ENCODE data around the gene DUOX1. TPM values are rescaled to one million over a fixed set of nuclear protein-coding genes. Genes with fewer than 3 reads are reported as not detected.

Gene DUOX1
- total and polyA plus RNA-seq, 2 donors: 0.61 to 4.3 TPM

DNA sequence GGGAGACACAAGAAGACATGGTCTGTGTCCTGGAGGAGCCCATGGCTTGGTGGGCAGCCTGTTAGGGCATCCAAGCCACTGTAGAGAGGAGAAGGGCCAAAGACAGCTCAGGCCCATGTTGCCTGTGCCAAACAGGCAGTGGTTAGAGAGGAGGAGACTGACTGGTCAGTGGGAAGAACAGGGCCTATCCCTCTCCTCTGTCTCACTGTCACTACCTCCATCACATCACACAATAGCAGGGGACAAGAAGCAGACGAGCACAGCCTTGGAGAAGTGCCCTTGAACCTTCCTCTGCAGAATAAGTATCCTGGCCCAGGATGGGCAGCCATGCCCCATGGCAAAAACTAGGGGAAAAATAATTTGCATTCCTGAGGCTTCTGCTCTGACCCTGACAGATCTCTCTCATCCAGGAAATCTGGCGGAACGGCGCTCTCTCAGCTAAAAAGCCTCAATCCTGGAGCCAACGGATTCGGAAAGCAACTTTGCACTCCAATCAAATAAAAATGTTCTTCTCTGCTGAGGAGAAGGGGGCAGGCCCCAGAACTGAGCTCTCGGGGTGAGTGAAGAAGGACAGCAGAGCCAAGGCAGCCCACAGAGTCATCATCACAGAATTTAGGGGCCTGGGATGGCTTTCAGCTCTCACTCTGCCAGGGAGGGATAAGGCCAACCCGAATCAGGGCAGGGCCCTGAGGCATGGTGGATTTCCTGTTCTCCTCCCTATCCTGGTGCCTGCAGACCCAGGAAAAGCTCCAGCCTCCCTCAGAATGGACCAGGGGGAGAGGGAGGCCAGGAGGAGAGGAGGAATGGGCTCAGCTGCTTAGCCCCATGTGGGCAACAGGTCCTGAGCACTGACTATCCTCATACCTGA, 56.3 kb downstream of the DUOX1 start:
- no peak overlapping the region for H3K4me3 ChIP-seq (ENCODE audit: low read length in 2 of 2)
- no peak overlapping the region for H3K27ac ChIP-seq (ENCODE audit: low read depth in 1 of 2, low read length in 1 of 2)
- no peaks in the 10 kb centered on the region for H3K9me3 ChIP-seq (ENCODE audit: control insufficient read depth in 2 of 2, insufficient read depth in 1 of 2, low read length in 1 of 2)
- 92% methylated on average over 8 of the region's 8 CpGs for WGBS
- H3K36me3 ChIP-seq (ENCODE audit: control insufficient read depth in 2 of 2, insufficient read depth in 2 of 2, low read length in 1 of 2): no peaks in the 10 kb centered on the region
- DNase-seq (ENCODE audit: low read depth in 6 of 9, low spot score in 9 of 9): no peak
- H3K4me1 ChIP-seq (ENCODE audit: control insufficient read depth in 2 of 2, insufficient read depth in 2 of 2, low read length in 2 of 2): peaks cover 2 to 13% of the 10 kb centered on the region in 2 donors
- H3K27me3 ChIP-seq (ENCODE audit: control insufficient read depth in 2 of 2, insufficient read depth in 1 of 2, low read length in 1 of 2): peaks cover 6 to 23% of the 10 kb centered on the region in 2 donors

DNA sequence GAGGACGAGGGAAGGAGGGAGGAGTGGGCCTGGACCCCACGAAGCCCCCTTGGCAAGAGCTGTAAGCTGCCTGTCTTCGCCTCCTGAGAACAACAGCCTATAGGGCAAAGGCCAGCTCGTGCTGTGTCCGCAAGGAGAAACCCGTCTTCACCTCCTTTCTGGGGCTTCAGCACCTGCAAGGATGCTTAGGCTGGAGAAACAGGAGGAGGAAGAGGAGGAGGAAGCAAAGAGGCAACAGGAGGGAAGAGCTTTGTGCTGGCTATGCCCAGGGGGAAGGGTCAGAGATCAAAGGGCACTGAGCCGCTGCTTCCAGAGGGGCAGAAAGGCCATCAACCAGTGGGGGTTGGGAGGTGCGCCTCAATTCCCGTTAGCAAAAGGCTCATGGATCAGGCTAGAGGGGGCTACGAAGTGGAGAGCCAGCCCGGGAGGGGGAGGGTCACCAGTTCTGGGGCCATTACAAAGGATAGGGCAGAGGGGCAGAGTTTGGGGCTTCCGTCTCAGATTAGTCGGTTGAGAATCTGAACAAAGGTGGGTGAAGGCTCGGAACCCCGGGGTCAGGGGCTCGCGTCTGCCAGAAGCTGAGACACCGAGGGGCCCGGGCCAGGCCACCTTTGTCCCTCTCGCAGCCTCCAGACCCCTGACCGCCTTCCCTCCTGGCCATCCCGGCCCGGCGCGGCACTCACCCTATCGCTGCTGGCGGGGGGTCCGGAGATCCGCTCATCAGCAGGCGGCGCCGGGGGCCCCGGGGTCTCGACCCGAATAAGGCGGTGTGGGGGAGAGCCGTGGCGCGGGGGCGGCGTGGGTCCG, 57.2 kb downstream of the DUOX1 start:
- peaks cover 2 to 13% of the 10 kb centered on the region in 2 donors for H3K4me1 ChIP-seq (ENCODE audit: control insufficient read depth in 2 of 2, insufficient read depth in 2 of 2, low read length in 2 of 2)
- WGBS: 18% methylated on average over 42 of the region's 42 CpGs

DNA sequence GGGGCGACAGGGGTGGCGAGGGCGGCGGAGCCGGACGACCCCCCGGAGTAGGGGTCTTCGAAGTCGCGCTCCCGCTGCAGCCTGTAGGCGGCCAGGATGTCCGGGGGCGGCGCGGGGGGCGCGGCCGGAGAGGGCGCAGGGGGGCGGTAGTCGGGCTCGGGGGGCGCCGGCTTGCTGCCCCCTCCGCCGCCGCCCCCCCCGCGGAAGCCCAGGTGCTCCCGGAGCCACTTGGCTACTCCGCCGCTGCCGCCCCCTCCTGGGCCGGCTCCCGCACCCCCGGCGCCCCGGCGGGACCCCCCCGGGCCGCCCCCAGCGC, 57.7 kb downstream of the DUOX1 start:
- under 1% methylated on average over 39 of the region's 43 CpGs for WGBS
- peaks cover 2 to 13% of the 10 kb centered on the region in 2 donors for H3K4me1 ChIP-seq (ENCODE audit: control insufficient read depth in 2 of 2, insufficient read depth in 2 of 2, low read length in 2 of 2)

More for the DNA sequence above, 57.2 kb downstream of the DUOX1 start:
- Histone ChIP-seq H3K4me3 (ENCODE audit: low read length in 2 of 2) (peak overlapping the region; percentile 34 to 78), H3K36me3 (ENCODE audit: control insufficient read depth in 2 of 2, insufficient read depth in 2 of 2, low read length in 1 of 2) (no peaks in the 10 kb centered on the region), H3K27ac (ENCODE audit: low read depth in 1 of 2, low read length in 1 of 2) (peak overlapping the region in 1 of 2 donors; percentile 64), H3K9me3 (ENCODE audit: control insufficient read depth in 2 of 2, insufficient read depth in 1 of 2, low read length in 1 of 2) (no peaks in the 10 kb centered on the region), H3K27me3 (ENCODE audit: control insufficient read depth in 2 of 2, insufficient read depth in 1 of 2, low read length in 1 of 2) (peaks cover 6 to 23% of the 10 kb centered on the region in 2 donors)
- DNase-seq (ENCODE audit: low read depth in 6 of 9, low spot score in 9 of 9): no peak

DNA sequence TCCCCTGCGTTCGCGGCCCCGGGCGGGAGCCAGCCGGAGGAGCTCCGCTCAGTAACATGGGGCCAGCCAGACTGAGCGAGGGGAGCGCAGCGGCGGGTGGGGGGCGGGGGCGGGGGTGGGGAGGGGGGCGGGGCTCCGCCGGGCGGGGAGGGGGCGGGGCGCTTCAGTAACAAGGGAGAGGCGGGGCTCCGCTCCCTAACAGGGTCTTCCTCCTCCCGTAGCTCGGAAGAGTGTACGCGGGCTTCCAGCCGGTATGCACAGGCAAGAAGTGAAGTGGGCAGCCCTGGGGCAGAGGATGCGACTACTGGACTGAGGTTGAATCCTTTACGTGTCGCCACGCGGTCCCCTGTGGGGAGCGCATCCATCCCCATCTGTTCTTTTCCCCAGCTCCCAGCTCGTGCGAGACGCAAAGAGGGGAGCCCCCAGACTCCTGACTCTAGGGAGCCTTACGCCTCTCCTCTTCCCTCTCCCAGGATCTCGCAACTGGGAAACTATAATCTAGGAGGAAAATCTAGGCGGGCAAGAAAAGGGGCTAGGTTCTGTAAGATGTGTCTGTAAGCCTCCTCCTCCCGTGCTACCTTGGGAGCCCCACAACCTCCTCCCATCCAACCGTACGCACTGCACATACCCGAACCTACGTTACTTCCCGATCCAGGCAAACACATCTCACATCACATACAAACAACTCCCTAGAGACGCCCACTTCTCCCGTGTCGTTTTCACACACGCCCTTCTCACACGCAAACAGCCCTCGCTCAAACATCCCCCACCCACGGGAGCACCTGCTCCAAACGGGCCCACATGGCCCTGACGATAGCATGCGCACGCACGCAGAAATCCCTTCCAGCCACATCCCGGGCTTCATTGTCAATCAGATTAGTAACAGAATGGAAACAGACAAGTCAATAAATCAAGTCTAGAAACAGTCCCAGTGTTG, 58.4 kb downstream of the DUOX1 start, which contains the start of gene SHF:
TSS of gene SHF (minus strand) at position 73 of the 937 bp plus-strand sequence. CDS start at position 58, 15 bp downstream.
- H3K4me1 ChIP-seq (ENCODE audit: control insufficient read depth in 2 of 2, insufficient read depth in 2 of 2, low read length in 2 of 2): peaks cover 2 to 13% of the 10 kb centered on the region in 2 donors
- 2% methylated on average over 50 of the region's 57 CpGs for WGBS
- DNase-seq (ENCODE audit: low read depth in 6 of 9, low spot score in 9 of 9): peak; percentile 37 to 83 (median 59)

More for the DNA sequence above, 57.7 kb downstream of the DUOX1 start:
- H3K27ac ChIP-seq (ENCODE audit: low read depth in 1 of 2, low read length in 1 of 2): peak overlapping the region in 1 of 2 donors; percentile 64
- no peaks in the 10 kb centered on the region for H3K9me3 ChIP-seq (ENCODE audit: control insufficient read depth in 2 of 2, insufficient read depth in 1 of 2, low read length in 1 of 2)
- H3K4me3 ChIP-seq (ENCODE audit: low read length in 2 of 2): peak overlapping the region; percentile 34 to 78
- DNase-seq (ENCODE audit: low read depth in 6 of 9, low spot score in 9 of 9): no peak
- no peaks in the 10 kb centered on the region for H3K36me3 ChIP-seq (ENCODE audit: control insufficient read depth in 2 of 2, insufficient read depth in 2 of 2, low read length in 1 of 2)
- H3K27me3 ChIP-seq (ENCODE audit: control insufficient read depth in 2 of 2, insufficient read depth in 1 of 2, low read length in 1 of 2): peaks cover 6 to 23% of the 10 kb centered on the region in 2 donors

DNA sequence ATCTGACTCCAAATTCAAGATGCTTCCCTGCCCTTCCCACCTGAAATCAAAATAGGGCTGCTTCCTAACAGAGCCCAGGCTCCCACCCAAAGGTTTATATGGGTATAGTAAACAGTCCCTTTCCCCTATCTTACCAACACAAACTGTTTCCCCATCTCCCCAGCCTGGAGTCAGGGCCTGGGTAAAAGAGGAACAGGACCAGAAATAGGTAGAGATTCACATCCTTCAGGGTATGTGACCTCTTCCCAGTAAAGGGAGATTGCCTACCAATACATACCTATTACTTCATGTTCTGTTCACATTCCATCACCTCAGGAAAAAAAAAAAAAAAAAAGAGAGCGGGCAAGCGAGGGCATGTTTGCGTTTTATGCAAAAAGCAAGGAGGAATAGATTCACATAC, 67.7 kb downstream of the DUOX1 start:
- WGBS: 87% methylated on average over 3 of the region's 3 CpGs
- Histone ChIP-seq H3K9me3 (ENCODE audit: control insufficient read depth in 2 of 2, insufficient read depth in 1 of 2, low read length in 1 of 2) (no peaks in the 10 kb centered on the region), H3K27ac (ENCODE audit: low read depth in 1 of 2, low read length in 1 of 2) (no peak overlapping the region), H3K4me3 (ENCODE audit: low read length in 2 of 2) (peak overlapping the region in 1 of 2 donors; percentile 76), H3K4me1 (ENCODE audit: control insufficient read depth in 2 of 2, insufficient read depth in 2 of 2, low read length in 2 of 2) (peaks cover 6 to 13% of the 10 kb centered on the region in 2 donors), H3K27me3 (ENCODE audit: control insufficient read depth in 2 of 2, insufficient read depth in 1 of 2, low read length in 1 of 2) (peaks cover 0 to 9% of the 10 kb centered on the region in 2 donors), H3K36me3 (ENCODE audit: control insufficient read depth in 2 of 2, insufficient read depth in 2 of 2, low read length in 1 of 2) (no peaks in the 10 kb centered on the region)
- DNase-seq (ENCODE audit: low read depth in 6 of 9, low spot score in 9 of 9): no peak

More for the DNA sequence above, 58.4 kb downstream of the DUOX1 start, which contains the start of gene SHF:
- Histone ChIP-seq H3K27ac (ENCODE audit: low read depth in 1 of 2, low read length in 1 of 2) (peak within 1 kb of the TSS in 1 of 2 donors; percentile 64), H3K9me3 (ENCODE audit: control insufficient read depth in 2 of 2, insufficient read depth in 1 of 2, low read length in 1 of 2) (no peaks in the 10 kb centered on the region), H3K36me3 (ENCODE audit: control insufficient read depth in 2 of 2, insufficient read depth in 2 of 2, low read length in 1 of 2) (no peaks in the 10 kb centered on the region), H3K27me3 (ENCODE audit: control insufficient read depth in 2 of 2, insufficient read depth in 1 of 2, low read length in 1 of 2) (peaks cover 6 to 23% of the 10 kb centered on the region in 2 donors), H3K4me3 (ENCODE audit: low read length in 2 of 2) (peak within 1 kb of the TSS; percentile 77 to 78)

DNA sequence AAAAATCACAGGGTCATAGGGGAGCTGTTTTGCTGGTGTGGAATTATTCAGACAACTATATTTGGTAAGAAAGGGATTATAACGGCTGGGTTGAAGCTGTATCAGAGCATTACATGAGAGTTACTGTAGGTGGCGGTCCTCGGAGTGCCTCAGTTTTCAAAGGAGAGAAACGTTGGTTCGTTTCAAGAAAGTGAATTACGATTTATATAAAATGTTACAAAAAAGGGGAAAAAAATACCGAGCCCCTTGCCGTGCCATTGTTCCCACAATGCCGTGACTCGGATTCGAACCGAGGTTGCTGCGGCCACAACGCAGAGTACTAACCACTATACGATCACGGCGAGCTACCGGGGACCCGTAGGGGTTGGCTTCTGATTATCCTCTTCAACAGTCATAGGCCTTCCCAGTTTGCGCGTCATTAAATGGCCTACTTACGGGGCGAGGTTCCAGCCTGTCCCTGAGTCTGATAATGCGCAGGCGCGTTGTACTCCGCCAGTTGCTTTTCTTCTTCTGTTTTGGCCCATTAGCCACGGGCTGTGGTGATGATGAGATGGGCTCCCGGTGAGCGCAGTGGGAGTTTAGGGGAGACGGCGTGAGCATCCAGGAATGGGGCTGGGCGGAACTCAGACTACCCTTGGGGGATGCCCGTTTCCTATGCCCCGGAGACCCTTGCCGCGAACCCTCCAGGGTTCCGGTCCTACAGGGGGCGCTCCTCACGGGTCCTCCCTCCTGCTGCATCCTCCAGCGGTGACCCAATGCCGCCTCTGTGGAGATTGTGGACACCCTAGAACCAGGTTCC, 68.7 kb downstream of the DUOX1 start:
- H3K27ac ChIP-seq (ENCODE audit: low read depth in 1 of 2, low read length in 1 of 2): peak overlapping the region; percentile 82 to 92
- H3K36me3 ChIP-seq (ENCODE audit: control insufficient read depth in 2 of 2, insufficient read depth in 2 of 2, low read length in 1 of 2): no peaks in the 10 kb centered on the region
- H3K27me3 ChIP-seq (ENCODE audit: control insufficient read depth in 2 of 2, insufficient read depth in 1 of 2, low read length in 1 of 2): peaks cover 0 to 11% of the 10 kb centered on the region in 2 donors
- H3K4me3 ChIP-seq (ENCODE audit: low read length in 2 of 2): peak overlapping the region; percentile 65 to 76
- no peaks in the 10 kb centered on the region for H3K9me3 ChIP-seq (ENCODE audit: control insufficient read depth in 2 of 2, insufficient read depth in 1 of 2, low read length in 1 of 2)
- peak; percentile 84 to 98 (median 92) for DNase-seq (ENCODE audit: low read depth in 6 of 9, low spot score in 9 of 9)
- under 1% methylated on average over 42 of the region's 42 CpGs for WGBS
- H3K4me1 ChIP-seq (ENCODE audit: control insufficient read depth in 2 of 2, insufficient read depth in 2 of 2, low read length in 2 of 2): peaks cover 6 to 13% of the 10 kb centered on the region in 2 donors

DNA sequence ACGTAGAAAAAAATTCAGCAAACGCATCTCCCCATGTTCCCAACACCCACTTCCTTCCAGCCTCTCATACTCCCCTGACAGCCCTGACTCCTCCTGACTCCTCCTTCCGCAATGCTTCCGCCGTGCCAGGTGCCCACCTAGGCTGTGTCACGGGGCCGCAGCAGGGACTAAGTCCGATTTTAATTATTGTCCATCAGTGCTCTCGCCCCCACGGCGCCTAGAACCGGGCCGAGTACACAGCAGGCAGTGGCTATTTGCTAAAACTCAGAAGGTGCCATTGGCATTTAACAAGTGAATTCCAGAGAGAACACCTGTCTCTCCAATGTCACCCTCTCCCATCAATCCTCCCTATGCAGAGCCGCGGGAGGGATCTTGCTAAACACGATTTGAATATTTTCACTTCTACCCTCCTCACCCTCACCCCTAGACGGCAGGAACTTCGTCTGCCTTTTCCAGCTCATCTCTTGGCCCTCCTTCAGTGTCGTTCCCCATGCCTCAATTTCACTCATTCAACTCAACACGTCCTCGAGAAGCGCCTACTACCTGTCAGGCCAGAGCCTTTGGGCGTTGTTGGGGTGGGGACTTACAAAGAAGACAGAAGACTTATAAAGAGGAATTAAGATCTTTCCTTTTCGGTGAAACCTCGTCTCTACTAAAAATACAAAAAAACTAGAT, 69.5 kb downstream of the DUOX1 start:
- DNase-seq (ENCODE audit: low read depth in 6 of 9, low spot score in 9 of 9): peak in 6 of 9 donors; percentile 27 to 76 (median 44)
- WGBS: 1% methylated on average over 25 of the region's 25 CpGs
- no peaks in the 10 kb centered on the region for H3K36me3 ChIP-seq (ENCODE audit: control insufficient read depth in 2 of 2, insufficient read depth in 2 of 2, low read length in 1 of 2)
- H3K4me3 ChIP-seq (ENCODE audit: low read length in 2 of 2): peak overlapping the region; percentile 65 to 76
- peak overlapping the region; percentile 73 to 92 for H3K27ac ChIP-seq (ENCODE audit: low read depth in 1 of 2, low read length in 1 of 2)
- H3K9me3 ChIP-seq (ENCODE audit: control insufficient read depth in 2 of 2, insufficient read depth in 1 of 2, low read length in 1 of 2): no peaks in the 10 kb centered on the region
- peaks cover 0 to 11% of the 10 kb centered on the region in 2 donors for H3K27me3 ChIP-seq (ENCODE audit: control insufficient read depth in 2 of 2, insufficient read depth in 1 of 2, low read length in 1 of 2)
- peaks cover 6 to 13% of the 10 kb centered on the region in 2 donors for H3K4me1 ChIP-seq (ENCODE audit: control insufficient read depth in 2 of 2, insufficient read depth in 2 of 2, low read length in 2 of 2)
